Mesenchymal stem cell (in vitro differentiated cells and primary cell): ENCODE data around the gene NDUFV3. TPM values are rescaled to one million over a fixed set of nuclear protein-coding genes. Genes with fewer than 3 reads are reported as not detected.
"Not testable (repeated sequence)": the region's sequence is repeated elsewhere in the genome, so short reads cannot be mapped to it uniquely, and the experiment has no call there.

Source experiments
- DNase-seq: peaks from one replicate; pipeline ENCODE4 v3.0.0-alpha.2; 2013
- H2AFZ ChIP-seq: one replicate; pipeline ENCODE4 v1.6.1; 2013; ENCODE audit warnings: low read depth, mild to moderate bottlenecking, control low read depth, inconsistent platforms, low read length, moderate library complexity
- H2AK5ac ChIP-seq: 2 replicates; pipeline ENCODE4 v1.6.1; 2013; ENCODE audit warnings: low read length, moderate library complexity, mild to moderate bottlenecking, inconsistent platforms; ENCODE audit not compliant: severe bottlenecking
- H2BK120ac ChIP-seq: one replicate; pipeline ENCODE4 v1.6.1; 2013; ENCODE audit warnings: low read depth, mild to moderate bottlenecking, inconsistent platforms, low read length, moderate library complexity
- H2BK12ac ChIP-seq, 2 experiments: one replicate each; pipeline ENCODE4 v1.6.1; 2013; ENCODE audit warnings: inconsistent platforms in 2 of 2, low read length in 2 of 2, mild to moderate bottlenecking in 2 of 2, moderate library complexity in 2 of 2, control low read depth in 1 of 2
- H2BK15ac ChIP-seq: one replicate; pipeline ENCODE4 v1.6.1; 2013; ENCODE audit warnings: mild to moderate bottlenecking, low read depth, inconsistent platforms; ENCODE audit not compliant: poor library complexity, severe bottlenecking
- H2BK5ac ChIP-seq: 2 replicates; pipeline ENCODE4 v1.6.1; 2013; ENCODE audit warnings: low read depth, mild to moderate bottlenecking, low read length, control low read depth, inconsistent platforms; ENCODE audit not compliant: poor library complexity, severe bottlenecking
- H3K14ac ChIP-seq, 2 experiments: one replicate each; pipeline ENCODE4 v1.6.1; 2013; ENCODE audit warnings: inconsistent platforms in 2 of 2, low read length in 2 of 2, control low read depth in 1 of 2, mild to moderate bottlenecking in 1 of 2, moderate library complexity in 1 of 2
- H3K18ac ChIP-seq, 2 experiments: one replicate each; pipeline ENCODE4 v1.6.1; 2013; ENCODE audit warnings: inconsistent platforms in 2 of 2, low read length in 2 of 2, control low read depth in 1 of 2, low read depth in 1 of 2, mild to moderate bottlenecking in 1 of 2
- H3K23ac ChIP-seq, 2 experiments: one replicate each; pipeline ENCODE4 v1.6.1; 2013; ENCODE audit warnings: inconsistent platforms in 2 of 2, low read length in 2 of 2, mild to moderate bottlenecking in 2 of 2, moderate library complexity in 2 of 2, control low read depth in 1 of 2
- H3K27ac ChIP-seq: 2 replicates; pipeline ENCODE4 v1.5.1; 2013; ENCODE audit warnings: mild to moderate bottlenecking, moderate library complexity, low read length, control low read depth, inconsistent platforms; ENCODE audit not compliant: poor library complexity, severe bottlenecking
- H3K27me3 ChIP-seq, 2 experiments: 2 replicates each; pipeline versions ENCODE4 v1.6.1 to v1.7.0; 2013; ENCODE audit warnings: low read length in 2 of 2, mild to moderate bottlenecking in 2 of 2, moderate library complexity in 2 of 2, control low read depth in 1 of 2, inconsistent platforms in 1 of 2; ENCODE audit not compliant: control insufficient read depth in 1 of 2, insufficient read depth in 1 of 2
- H3K36me3 ChIP-seq, 2 experiments: 2 replicates each; pipeline versions ENCODE4 v1.6.1 to v1.7.0; 2013; ENCODE audit warnings: low read length in 2 of 2, control low read depth in 1 of 2, inconsistent platforms in 1 of 2, low read depth in 1 of 2, mild to moderate bottlenecking in 1 of 2; ENCODE audit not compliant: insufficient read depth in 2 of 2, control insufficient read depth in 1 of 2
- H3K4ac ChIP-seq, 2 experiments: one replicate each; pipeline ENCODE4 v1.6.1; 2013; ENCODE audit warnings: inconsistent platforms in 2 of 2, low read length in 2 of 2, mild to moderate bottlenecking in 2 of 2, moderate library complexity in 2 of 2, control low read depth in 1 of 2, low read depth in 1 of 2
- H3K4me1 ChIP-seq: 2 replicates; pipeline ENCODE4 v1.6.1; 2013; ENCODE audit warnings: low read depth, low read length, control low read depth; ENCODE audit not compliant: control insufficient read depth, insufficient read depth
- H3K4me2 ChIP-seq: 2 replicates; pipeline ENCODE4 v1.6.1; 2013; ENCODE audit warnings: low read length, mild to moderate bottlenecking, inconsistent platforms; ENCODE audit not compliant: poor library complexity, severe bottlenecking
- H3K4me3 ChIP-seq, 2 experiments: 2 replicates each; pipeline versions ENCODE4 v1.5.1 to v1.7.0; 2013; ENCODE audit warnings: low read length in 2 of 2, mild to moderate bottlenecking in 2 of 2, control low read depth in 1 of 2, low read depth in 1 of 2; ENCODE audit not compliant: insufficient read depth in 1 of 2
- H3K79me1 ChIP-seq: replicated peaks from 2 replicates; pipeline ENCODE4 v1.6.1; 2013; ENCODE audit warnings: mild to moderate bottlenecking, control low read depth, low read length, inconsistent platforms; ENCODE audit not compliant: poor library complexity, severe bottlenecking
- H3K9ac ChIP-seq: 2 replicates; pipeline ENCODE4 v1.7.0; 2013; ENCODE audit warnings: mild to moderate bottlenecking, low read length, moderate library complexity
- H3K9me3 ChIP-seq: 2 replicates; pipeline ENCODE4 v1.7.0; 2013; ENCODE audit warnings: mild to moderate bottlenecking, low read length; ENCODE audit not compliant: control insufficient read depth
- H4K8ac ChIP-seq: one replicate; pipeline ENCODE4 v1.6.1; 2013; ENCODE audit warnings: inconsistent platforms, mild to moderate bottlenecking, low read length, moderate library complexity
- H4K91ac ChIP-seq: one replicate; pipeline ENCODE4 v1.6.1; 2013; ENCODE audit warnings: mild to moderate bottlenecking, low read length, inconsistent platforms
- WGBS: methylation state at CpG from one replicate; pipeline ENCODE4 v1.1.7; 2013; ENCODE audit warnings: mixed read lengths; 5-methylcytosine and 5-hydroxymethylcytosine counted together
- small RNA-seq: library from polyadenylated mRNA; stranded (forward); fragments of <200 nt; extraction: miRNeasy Mini kit (QIAGEN cat#:217004); gene quantifications from one replicate; pipeline ENCODE3, GENCODE V24; 2013; ENCODE audit warnings: low read depth

NDUFV3 gene

DNA sequence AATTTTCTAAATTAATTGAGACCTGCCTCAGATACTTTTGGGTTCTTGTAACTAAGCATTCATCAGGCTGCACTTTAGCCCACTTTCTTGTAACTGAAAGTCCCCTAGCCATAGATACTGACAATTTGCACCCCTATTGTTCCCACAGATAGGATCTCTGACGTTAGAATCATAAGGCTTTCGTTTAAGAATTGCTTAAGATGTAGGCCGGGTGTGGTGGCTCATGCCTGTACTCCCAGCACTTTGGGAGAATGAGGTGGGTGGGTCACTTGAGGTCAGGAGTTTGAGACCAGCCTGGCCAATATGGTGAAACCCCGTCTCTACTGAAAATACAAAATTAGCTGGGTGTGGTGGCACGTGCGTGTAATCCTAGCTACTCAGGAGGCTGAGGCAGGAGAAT lies 65.0 kb downstream of the NDUFV3 start:
- H4K91ac ChIP-seq, DNase-seq, H3K18ac ChIP-seq, H3K4me1 ChIP-seq, H3K27me3 ChIP-seq, H3K9me3 ChIP-seq, H3K14ac ChIP-seq, H3K36me3 ChIP-seq, H3K27ac ChIP-seq, H3K9ac ChIP-seq, H3K79me1 ChIP-seq, H3K23ac ChIP-seq, H2BK120ac ChIP-seq, H2BK12ac ChIP-seq, H3K4me3 ChIP-seq, H4K8ac ChIP-seq, H2AK5ac ChIP-seq, H2BK15ac ChIP-seq, H2AFZ ChIP-seq, H3K4ac ChIP-seq, H2BK5ac ChIP-seq, H3K4me2 ChIP-seq: not testable (repeated sequence)
- WGBS, result 89% methylated on average over 6 of the region's 6 CpGs

DNA sequence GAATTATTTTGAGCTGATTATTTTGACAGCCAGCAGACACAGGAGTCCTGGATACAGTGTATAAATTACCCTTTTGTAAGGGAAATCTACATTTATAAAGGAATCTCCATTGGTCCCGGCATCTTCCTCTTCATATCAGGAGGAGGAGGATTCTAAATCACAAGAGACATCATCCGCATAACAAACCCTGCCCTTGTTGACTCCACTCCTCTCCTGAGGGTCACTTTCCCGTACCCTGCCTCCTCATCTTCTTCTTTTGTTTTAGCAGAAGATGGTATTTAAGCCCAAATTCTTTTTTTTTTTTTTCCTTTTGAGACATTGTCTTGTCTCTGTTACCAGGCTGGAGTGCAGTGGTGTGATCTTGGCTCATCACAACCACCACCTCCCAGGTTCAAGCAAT lies 66.6 kb downstream of the NDUFV3 start:
- H3K4ac ChIP-seq, result no peak overlapping the region
- no peak overlapping the region for H2AK5ac ChIP-seq
- no peak for DNase-seq
- H2BK15ac ChIP-seq, result no peak overlapping the region
- H3K4me1 ChIP-seq, result no peaks in the 10 kb centered on the region
- H3K4me2 ChIP-seq, result no peak overlapping the region
- no peak overlapping the region for H3K14ac ChIP-seq
- no peak overlapping the region for H3K18ac ChIP-seq
- WGBS, result 100% methylated on average over 2 of the region's 3 CpGs
- H2BK12ac ChIP-seq, result no peak overlapping the region
- H3K79me1 ChIP-seq, result no peaks in the 10 kb centered on the region
- no peak overlapping the region for H3K27ac ChIP-seq
- H2BK120ac ChIP-seq, result no peak overlapping the region
- no peak overlapping the region for H2AFZ ChIP-seq
- no peak overlapping the region for H3K9ac ChIP-seq
- no peak overlapping the region for H3K4me3 ChIP-seq
- no peak overlapping the region for H4K91ac ChIP-seq
- no peaks in the 10 kb centered on the region for H3K36me3 ChIP-seq
- no peaks in the 10 kb centered on the region for H3K9me3 ChIP-seq
- no peak overlapping the region for H3K23ac ChIP-seq
- H2BK5ac ChIP-seq, result no peak overlapping the region
- no peak overlapping the region for H4K8ac ChIP-seq
- H3K27me3 ChIP-seq, result no peaks in the 10 kb centered on the region

DNA sequence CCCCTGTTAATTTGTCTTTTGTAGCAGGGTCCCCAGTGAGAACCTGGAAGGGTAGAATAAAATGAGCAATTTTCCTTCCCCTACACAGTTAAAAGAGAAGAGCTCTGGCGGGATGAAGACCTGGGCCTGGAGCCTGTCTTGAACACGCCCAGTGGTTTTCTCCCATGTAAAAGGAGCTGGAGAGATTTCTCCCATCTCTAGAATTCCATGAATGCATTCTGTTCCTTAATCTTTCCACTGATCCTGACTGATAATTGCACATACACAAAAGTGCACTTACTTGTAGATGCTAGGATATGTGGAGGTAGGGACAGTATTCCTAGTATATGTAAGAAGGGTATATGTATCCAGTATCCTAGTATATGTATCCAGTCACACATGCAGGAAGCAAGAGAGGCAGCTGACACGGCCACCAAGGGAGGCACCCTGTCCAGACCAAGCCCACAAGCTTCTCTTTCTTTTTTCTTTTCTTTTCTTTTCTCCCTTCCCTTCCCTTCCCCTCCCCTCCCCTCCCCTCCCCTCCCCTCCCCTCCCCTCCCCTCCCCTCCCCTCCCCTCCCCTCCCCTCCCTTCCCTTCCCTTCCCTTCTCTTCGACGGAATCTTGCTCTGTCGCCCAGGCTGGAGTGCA lies 69.4 kb downstream of the NDUFV3 start:
- Histone ChIP-seq H2BK120ac (no peak overlapping the region), H2BK15ac (no peak overlapping the region), H3K9me3 (no peaks in the 10 kb centered on the region), H2AFZ (no peak overlapping the region), H3K36me3 (no peaks in the 10 kb centered on the region), H2BK12ac (no peak overlapping the region), H2AK5ac (no peak overlapping the region), H3K4me2 (no peak overlapping the region), H3K18ac (no peak overlapping the region), H4K91ac (no peak overlapping the region), H3K27ac (no peak overlapping the region), H3K27me3 (no peaks in the 10 kb centered on the region), H3K4me1 (no peaks in the 10 kb centered on the region), H3K9ac (no peak overlapping the region), H3K14ac (no peak overlapping the region), H3K4me3 (no peak overlapping the region), H3K79me1 (no peaks in the 10 kb centered on the region), H3K4ac (no peak overlapping the region), H3K23ac (no peak overlapping the region), H4K8ac (no peak overlapping the region), H2BK5ac (no peak overlapping the region)
- WGBS, result 83% methylated on average over 5 of the region's 6 CpGs
- no peak for DNase-seq

Small RNAs within 50 kb of the gene (small RNA-seq; reads per million reads assigned to genes)
- gene MIR5692B, result not detected
